HL-60 (cell line): ENCODE measurements around the gene DPF3.

ENCODE experiments used
- POLR2AphosphoS5 ChIP-seq: IDR thresholded peaks from 2 replicates; pipeline ENCODE4 v1.6.1; 2012; ENCODE audit warnings: low read depth
- TF ChIP-seq, protein P1 (sequence below): IDR thresholded peaks from one replicate; pipeline ENCODE4 v1.5.1; 2011; ENCODE audit warnings: low read length, control low read depth, inconsistent platforms; ENCODE audit not compliant: insufficient read depth

DNA sequence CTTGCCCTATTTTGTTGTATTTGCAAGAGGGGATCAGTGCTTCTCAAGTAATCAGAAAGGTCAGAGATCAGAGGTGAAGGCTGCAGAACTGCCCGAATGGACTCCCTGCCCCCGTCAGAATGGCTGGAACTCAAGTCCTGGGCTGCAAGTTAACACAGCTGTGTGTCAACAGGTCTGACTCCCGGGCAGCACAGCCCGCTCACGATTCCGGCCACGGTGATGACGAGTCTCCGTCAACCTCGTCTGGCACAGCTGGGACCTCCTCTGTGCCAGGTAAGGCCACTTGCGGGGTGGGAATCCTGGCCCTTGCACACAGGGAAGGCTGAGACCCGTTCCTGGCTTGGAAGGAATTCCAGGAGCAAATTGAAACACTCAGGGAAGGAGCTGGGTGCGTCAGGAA, 45.7 kb upstream of the DPF3 start:
- TF ChIP-seq, protein P1, sequence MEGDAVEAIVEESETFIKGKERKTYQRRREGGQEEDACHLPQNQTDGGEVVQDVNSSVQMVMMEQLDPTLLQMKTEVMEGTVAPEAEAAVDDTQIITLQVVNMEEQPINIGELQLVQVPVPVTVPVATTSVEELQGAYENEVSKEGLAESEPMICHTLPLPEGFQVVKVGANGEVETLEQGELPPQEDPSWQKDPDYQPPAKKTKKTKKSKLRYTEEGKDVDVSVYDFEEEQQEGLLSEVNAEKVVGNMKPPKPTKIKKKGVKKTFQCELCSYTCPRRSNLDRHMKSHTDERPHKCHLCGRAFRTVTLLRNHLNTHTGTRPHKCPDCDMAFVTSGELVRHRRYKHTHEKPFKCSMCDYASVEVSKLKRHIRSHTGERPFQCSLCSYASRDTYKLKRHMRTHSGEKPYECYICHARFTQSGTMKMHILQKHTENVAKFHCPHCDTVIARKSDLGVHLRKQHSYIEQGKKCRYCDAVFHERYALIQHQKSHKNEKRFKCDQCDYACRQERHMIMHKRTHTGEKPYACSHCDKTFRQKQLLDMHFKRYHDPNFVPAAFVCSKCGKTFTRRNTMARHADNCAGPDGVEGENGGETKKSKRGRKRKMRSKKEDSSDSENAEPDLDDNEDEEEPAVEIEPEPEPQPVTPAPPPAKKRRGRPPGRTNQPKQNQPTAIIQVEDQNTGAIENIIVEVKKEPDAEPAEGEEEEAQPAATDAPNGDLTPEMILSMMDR = no peak
- no peak for TF ChIP-seq POLR2AphosphoS5
